T-cell (primary cell): ENCODE data around the gene TMEM255B. TPM values are rescaled to one million over a fixed set of nuclear protein-coding genes. Genes with fewer than 3 reads are reported as not detected.

Experiments used
- ATAC-seq, 4 experiments: fragments of 200-7000 bp in 3 of 4; fragments of 150-1000 bp in 1 of 4; cut with Tn5 transposase; replicated peaks in 1 of 4; 1 replicate in 3 of 4; 2 replicates in 1 of 4; pipeline ENCODE4 v1.10.0; 2021; ENCODE audit warnings: moderate library complexity in 3 of 4, mild to moderate bottlenecking in 2 of 4, moderate number of reproducible peaks in 1 of 4
- CTCF ChIA-PET, 2 donors: fragments of 300-600 bp; sonication (Branson Sonifier 250); formaldehyde crosslinking; loops; one replicate each; lab custom pipeline; 2022; ENCODE audit warnings: antibody characterized with exemption in 2 of 2; lab: Charles Lee
- POLR2A ChIA-PET, 2 donors: fragments of 300-600 bp; sonication (Branson Sonifier 250); formaldehyde crosslinking; loops; one replicate each; lab custom pipeline; 2022; ENCODE audit warnings: antibody characterized with exemption in 2 of 2; lab: Charles Lee
- DNase-seq, 35 experiments: peaks; one replicate each; pipeline versions ENCODE4 v3.0.0 to v3.0.0-alpha.2; 2013 to 2023
- H3K27ac ChIP-seq: one replicate; pipeline ENCODE4 v1.5.1; 2013; ENCODE audit warnings: low read length
- H3K27me3 ChIP-seq, 2 experiments: replicated peaks in 1 of 2; 1 replicate in 1 of 2; 2 replicates in 1 of 2; pipeline versions ENCODE4 v1.6.1 to v1.7.0; 2013; ENCODE audit warnings: low read length in 1 of 2, mixed read lengths in 1 of 2; ENCODE audit not compliant: control insufficient read depth in 2 of 2, insufficient read depth in 2 of 2; ENCODE audit errors: extremely low read depth in 1 of 2
- H3K36me3 ChIP-seq, 2 donors: 1 replicate in 1 of 2; 2 replicates in 1 of 2; pipeline versions ENCODE4 v1.6.1 to v1.7.0; 2013; ENCODE audit warnings: low read length in 1 of 2; ENCODE audit not compliant: control insufficient read depth in 2 of 2, insufficient read depth in 1 of 2; ENCODE audit errors: extremely low read depth in 1 of 2
- H3K4me1 ChIP-seq, 2 experiments: 1 replicate in 1 of 2; 2 replicates in 1 of 2; pipeline versions ENCODE4 v1.6.1 to v1.7.0; 2013; ENCODE audit warnings: low read length in 2 of 2, mixed read lengths in 1 of 2; ENCODE audit not compliant: insufficient read depth in 2 of 2, control insufficient read depth in 1 of 2; ENCODE audit errors: extremely low read depth in 1 of 2
- H3K4me3 ChIP-seq, 2 donors: 1 replicate in 1 of 2; 2 replicates in 1 of 2; pipeline versions ENCODE4 v1.5.1 to v1.7.0; 2013; ENCODE audit warnings: mild to moderate bottlenecking in 2 of 2, low read length in 1 of 2, moderate library complexity in 1 of 2; ENCODE audit not compliant: control insufficient read depth in 1 of 2; ENCODE audit errors: extremely low read depth in 1 of 2
- H3K9me3 ChIP-seq: 2 replicates; pipeline ENCODE4 v1.7.0; 2013
- H3K27ac Mint-ChIP-seq, 2 donors: one replicate each; pipeline ENCODE4 v1.8.0; 2020 to 2021; ENCODE audit warnings: mild to moderate bottlenecking in 2 of 2, mixed read lengths in 2 of 2
- H3K27me3 Mint-ChIP-seq, 2 donors: one replicate each; pipeline ENCODE4 v1.8.0; 2021 to 2022; ENCODE audit warnings: mixed read lengths in 2 of 2
- H3K36me3 Mint-ChIP-seq: one replicate; pipeline ENCODE4 v1.8.0; 2021; ENCODE audit warnings: mixed read lengths
- H3K4me1 Mint-ChIP-seq, 3 donors: one replicate each; pipeline ENCODE4 v1.8.0; 2020 to 2022; ENCODE audit warnings: mixed read lengths in 3 of 3, mild to moderate bottlenecking in 1 of 3
- H3K4me3 Mint-ChIP-seq, 3 donors: one replicate each; pipeline ENCODE4 v1.8.0; 2020 to 2022; ENCODE audit warnings: mild to moderate bottlenecking in 3 of 3, mixed read lengths in 3 of 3, moderate library complexity in 3 of 3
- H3K9me3 Mint-ChIP-seq, 3 donors: one replicate each; pipeline ENCODE4 v1.8.0; 2020 to 2022; ENCODE audit warnings: mixed read lengths in 3 of 3
- WGBS: methylation state at CpG from one replicate; pipeline ENCODE4 v1.1.5; 2013; ENCODE audit warnings: missing lambda C conversion rate; ENCODE audit not compliant: insufficient coverage; 5-methylcytosine and 5-hydroxymethylcytosine counted together
- total RNA-seq, 35 experiments: library from RNA in 6 of 35; stranded (reverse) in 6 of 35; fragments of 120-200 nt in 1 of 35; gene quantifications; one replicate each; pipeline versions ENCODE4 v1.2.1 to v1.2.4 and lab custom pipeline; 2013 to 2026

Gene TMEM255B
- total RNA-seq, 5 donors from 2014 or later (not counting 1 experiment from before 2014, with no cell fraction given), result 0.76 to 1.2 (median 0.89) TPM

- Mint-ChIP-seq H3K4me3 (peak overlapping the region; percentile 79 to 91 (median 81)), H3K4me1 (peaks cover 22 to 26% (median 25%) of the 10 kb centered on the region in 3 donors), H3K9me3 (no peaks in the 10 kb centered on the region), H3K36me3 (no peaks in the 10 kb centered on the region), H3K27ac (peak overlapping the region in 1 of 2 donors; percentile 69), H3K27me3 (no peaks in the 10 kb centered on the region)
- Histone ChIP-seq H3K27ac (no peak overlapping the region), H3K4me1 (peaks cover 5 to 19% of the 10 kb centered on the region in 2 experiments), H3K27me3 (peaks cover 0 to 16% of the 10 kb centered on the region in 2 experiments), H3K36me3 (no peaks in the 10 kb centered on the region), H3K9me3 (no peaks in the 10 kb centered on the region), H3K4me3 (peak overlapping the region in 1 of 2 donors; percentile 45)
- DNase-seq (peak in 2 of 35 experiments; percentile 6 to 7), ATAC-seq (peak in 1 of 4 experiments; percentile 18)
- 76% methylated on average over 23 of the region's 25 CpGs for WGBS
- POLR2A ChIA-PET, result no interaction called here
- CTCF ChIA-PET, result interaction anchor here in 1 of 2 donors (0.6 to 1.0 kb wide), 2 partner anchors 295 to 410 kb away, joined by 3 to 5 read pairs; no protein-coding TSS in a partner anchor
Measured at GRCh38 chr13:113816254-113816929, 57.4 kb downstream of the TMEM255B start.

DNA sequence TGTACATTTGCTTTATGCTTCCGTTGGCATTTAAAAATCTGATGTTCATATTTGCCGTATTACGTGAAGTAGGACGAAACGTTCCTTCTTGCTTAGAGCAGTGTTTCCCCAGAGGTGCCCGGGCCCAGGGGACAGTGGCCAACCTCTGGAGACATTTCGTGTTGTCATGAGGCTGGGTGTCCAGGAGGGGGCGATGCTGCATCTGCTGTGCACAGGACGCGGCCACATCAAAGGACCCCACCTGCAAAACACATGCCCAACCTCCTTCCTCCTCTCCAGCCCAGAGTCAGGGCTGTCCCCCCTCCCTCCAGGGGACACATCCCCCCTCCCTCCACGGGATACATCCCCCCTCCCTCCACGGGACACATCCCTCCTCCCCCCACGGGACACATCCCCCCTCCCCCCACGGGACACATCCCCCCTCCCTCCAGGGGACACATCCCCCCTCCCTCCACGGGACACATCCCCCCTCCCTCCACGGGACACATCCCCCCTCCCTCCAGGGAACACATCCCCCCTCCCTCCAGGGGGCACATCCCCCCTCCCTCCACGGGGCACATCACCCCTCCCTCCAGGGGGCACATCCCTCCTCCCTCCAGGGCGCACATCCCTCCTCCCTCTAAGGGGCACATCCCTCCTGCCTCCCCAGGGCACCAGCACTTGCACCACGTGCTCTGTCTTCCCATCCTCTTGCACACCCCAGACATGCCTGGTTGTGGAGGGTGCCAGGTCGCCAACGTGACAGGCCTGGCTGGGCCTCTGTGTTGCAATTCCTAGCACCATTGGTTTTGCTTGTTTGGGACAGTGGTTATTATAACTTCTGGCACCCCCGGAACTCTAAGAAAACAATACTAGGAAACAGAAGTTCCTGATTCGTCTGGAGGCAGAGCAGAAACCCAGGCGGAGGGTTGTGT, 58.2 kb downstream of the TMEM255B start:
- Mint-ChIP-seq H3K9me3 (no peaks in the 10 kb centered on the region), H3K27ac (peak overlapping the region; percentile 72 to 74), H3K4me1 (peaks cover 22 to 26% (median 25%) of the 10 kb centered on the region in 3 donors), H3K27me3 (no peaks in the 10 kb centered on the region), H3K36me3 (no peaks in the 10 kb centered on the region), H3K4me3 (peak overlapping the region; percentile 64 to 91 (median 67))
- CTCF ChIA-PET, result interaction anchor here in 1 of 2 donors (1.0 kb wide), 1 partner anchor 409 kb away, joined by 3 read pairs; no protein-coding TSS in a partner anchor
- POLR2A ChIA-PET, result no interaction called here
- no peak overlapping the region for H3K4me3 ChIP-seq
- peak; percentile 87 to 94 (median 91) for ATAC-seq
- no peaks in the 10 kb centered on the region for H3K9me3 ChIP-seq
- peaks cover 0 to 16% of the 10 kb centered on the region in 2 experiments for H3K27me3 ChIP-seq
- WGBS, result 59% methylated on average over 11 of the region's 24 CpGs
- no peak overlapping the region for H3K27ac ChIP-seq
- peak; percentile 73 to 93 (median 86) for DNase-seq
- H3K4me1 ChIP-seq, result peaks cover 5 to 19% of the 10 kb centered on the region in 2 experiments
- peaks cover 0 to 3% of the 10 kb centered on the region in 2 donors for H3K36me3 ChIP-seq

DNA sequence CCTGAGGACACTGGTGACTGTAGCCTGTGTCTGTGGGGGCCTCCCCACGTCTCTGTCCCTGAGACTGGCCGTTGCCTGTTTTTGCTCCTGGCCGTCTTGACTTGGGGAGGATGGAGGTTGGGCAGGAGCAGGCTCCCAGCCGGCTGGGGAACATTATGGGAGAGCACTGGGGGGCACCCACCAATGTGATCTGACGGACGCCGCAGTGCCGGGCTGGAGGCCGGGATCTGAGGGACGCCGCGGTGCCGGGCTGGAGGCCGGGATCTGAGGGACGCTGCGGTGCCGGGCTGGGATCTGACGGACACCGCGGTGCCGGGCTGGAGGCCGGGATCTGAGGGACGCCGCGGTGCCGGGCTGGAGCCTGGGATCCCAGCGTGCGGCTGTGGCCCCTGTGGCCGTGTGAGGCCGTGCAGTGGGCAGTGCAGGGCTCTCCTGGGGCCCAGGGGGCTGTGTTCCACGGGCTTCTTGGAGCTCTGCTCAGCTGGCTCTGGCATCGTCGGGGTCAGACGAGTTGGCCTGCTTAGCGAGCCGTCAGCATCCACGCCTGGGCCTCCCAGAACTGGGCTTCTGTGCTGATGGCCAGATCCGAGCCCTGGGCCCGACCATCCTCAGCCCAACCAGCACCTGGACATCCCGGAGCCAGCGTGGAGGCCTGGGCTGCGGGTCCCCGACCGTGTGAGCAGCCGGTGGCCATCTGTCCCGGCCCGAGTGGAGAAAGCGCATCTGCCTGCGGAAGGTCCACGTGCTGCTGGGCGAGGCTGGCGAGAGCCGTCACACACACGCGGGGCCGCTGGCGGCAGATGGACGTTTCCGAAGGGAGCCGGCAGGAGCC, 59.0 kb downstream of the TMEM255B start:
- DNase-seq (no peak), ATAC-seq (no peak)
- Histone ChIP-seq H3K9me3 (no peaks in the 10 kb centered on the region), H3K36me3 (peaks cover 0 to 3% of the 10 kb centered on the region in 2 donors), H3K27me3 (peaks cover 0 to 13% of the 10 kb centered on the region in 2 experiments), H3K27ac (no peak overlapping the region), H3K4me1 (peaks cover 5 to 19% of the 10 kb centered on the region in 2 experiments), H3K4me3 (no peak overlapping the region)
- Mint-ChIP-seq H3K4me1 (peaks cover 22 to 26% (median 25%) of the 10 kb centered on the region in 3 donors), H3K27me3 (no peaks in the 10 kb centered on the region), H3K9me3 (no peaks in the 10 kb centered on the region), H3K27ac (no peak overlapping the region), H3K4me3 (peak overlapping the region in 1 of 3 donors; percentile 91), H3K36me3 (no peaks in the 10 kb centered on the region)
- POLR2A ChIA-PET, result no interaction called here
- 96% methylated on average over 57 of the region's 60 CpGs for WGBS
- CTCF ChIA-PET, result no interaction called here

GRCh38 chr13:113818700-113819295, 59.8 kb downstream of the TMEM255B start:
- H3K4me3 Mint-ChIP-seq, result no peak overlapping the region
- ChIA-PET CTCF (no interaction called here), POLR2A (no interaction called here)
- H3K9me3 ChIP-seq, result no peaks in the 10 kb centered on the region
- ATAC-seq, result no peak
- H3K27me3 ChIP-seq, result peaks cover 0 to 13% of the 10 kb centered on the region in 2 experiments
- no peak overlapping the region for H3K4me3 ChIP-seq
- 95% methylated on average over 22 of the region's 26 CpGs for WGBS
- H3K36me3 ChIP-seq, result peaks cover 0 to 3% of the 10 kb centered on the region in 2 donors
- H3K27ac Mint-ChIP-seq, result no peak overlapping the region
- H3K9me3 Mint-ChIP-seq, result no peaks in the 10 kb centered on the region
- H3K36me3 Mint-ChIP-seq, result no peaks in the 10 kb centered on the region
- H3K27me3 Mint-ChIP-seq, result no peaks in the 10 kb centered on the region
- peaks cover 5 to 19% of the 10 kb centered on the region in 2 experiments for H3K4me1 ChIP-seq
- peaks cover 22 to 26% (median 25%) of the 10 kb centered on the region in 3 donors for H3K4me1 Mint-ChIP-seq
- DNase-seq, result no peak
- H3K27ac ChIP-seq, result no peak overlapping the region

- H3K27ac ChIP-seq, result no peak overlapping the region
- WGBS, result 94% methylated on average over 11 of the region's 13 CpGs
- Mint-ChIP-seq H3K4me1 (peaks cover 22 to 26% (median 25%) of the 10 kb centered on the region in 3 donors), H3K4me3 (no peak overlapping the region), H3K27me3 (no peaks in the 10 kb centered on the region), H3K27ac (no peak overlapping the region), H3K36me3 (no peaks in the 10 kb centered on the region), H3K9me3 (no peaks in the 10 kb centered on the region)
- ChIA-PET POLR2A (no interaction called here), CTCF (no interaction called here)
- no peak overlapping the region for H3K4me3 ChIP-seq
- H3K27me3 ChIP-seq, result peaks cover 0 to 10% of the 10 kb centered on the region in 2 experiments
- peaks cover 0 to 3% of the 10 kb centered on the region in 2 donors for H3K36me3 ChIP-seq
- no peak for ATAC-seq
- no peaks in the 10 kb centered on the region for H3K9me3 ChIP-seq
- no peak for DNase-seq
- peaks cover 5 to 19% of the 10 kb centered on the region in 2 experiments for H3K4me1 ChIP-seq
Measured at GRCh38 chr13:113819341-113819730, 60.3 kb downstream of the TMEM255B start.
